Type B pancreatic cell (in vitro differentiated cells): ENCODE data around the gene ARHGAP19. TPM values are rescaled to one million over a fixed set of nuclear protein-coding genes. Genes with fewer than 3 reads are reported as not detected.

ENCODE experiments used
- DNase-seq: peaks from one replicate; pipeline ENCODE4 v3.0.0; 2021; ENCODE audit warnings: mixed read lengths; ENCODE audit not compliant: unreplicated experiment; ENCODE audit errors: extremely low spot score
- H3K27ac Mint-ChIP-seq: 2 replicates; pipeline ENCODE4 v1.8.0; 2021; ENCODE audit warnings: mild to moderate bottlenecking, mixed read lengths
- H3K27me3 Mint-ChIP-seq: 2 replicates; pipeline ENCODE4 v1.8.0; 2021; ENCODE audit warnings: mixed read lengths
- H3K36me3 Mint-ChIP-seq: 2 replicates; pipeline ENCODE4 v1.8.0; 2021; ENCODE audit warnings: mixed read lengths
- H3K4me1 Mint-ChIP-seq: one replicate; pipeline ENCODE4 v1.8.0; 2021; ENCODE audit warnings: mixed read lengths; ENCODE audit not compliant: unreplicated experiment
- H3K4me3 Mint-ChIP-seq: 2 replicates; pipeline ENCODE4 v1.8.0; 2021; ENCODE audit warnings: mild to moderate bottlenecking, mixed read lengths
- H3K9me3 Mint-ChIP-seq: 2 replicates; pipeline ENCODE4 v1.8.0; 2021; ENCODE audit warnings: mixed read lengths
- CTCF ChIP-seq: fragments of 200-600 bp; sonication (generic); conservative IDR thresholded peaks from 2 replicates; pipeline ENCODE4 v1.5.0; 2021; ENCODE audit warnings: antibody characterized with exemption, mild to moderate bottlenecking
- total RNA-seq: library from RNA; stranded (reverse); gene quantifications from 2 replicates; pipeline ENCODE4 v1.2.1, GENCODE V29; 2021; ENCODE audit warnings: low replicate concordance

Gene ARHGAP19
- total RNA-seq, 1 donor from 2014 or later, result 19.8 TPM

GRCh38 chr10:97279121-97279815, 13.2 kb downstream of the ARHGAP19 start:
- Mint-ChIP-seq H3K4me3 (no peak overlapping the region), H3K9me3 (no peaks in the 10 kb centered on the region), H3K4me1 (peaks cover 6% of the 10 kb centered on the region), H3K36me3 (no peaks in the 10 kb centered on the region), H3K27ac (peak overlapping the region; percentile 20), H3K27me3 (no peaks in the 10 kb centered on the region)
- TF ChIP-seq CTCF, result no peak
- DNase-seq, result peak; percentile 16

GRCh38 chr10:97278491-97278989, 13.9 kb downstream of the ARHGAP19 start:
- no peak for DNase-seq
- Mint-ChIP-seq H3K9me3 (no peaks in the 10 kb centered on the region), H3K4me3 (no peak overlapping the region), H3K27ac (peak overlapping the region; percentile 20), H3K36me3 (no peaks in the 10 kb centered on the region), H3K4me1 (peaks cover 6% of the 10 kb centered on the region), H3K27me3 (no peaks in the 10 kb centered on the region)
- TF ChIP-seq CTCF, result peak; percentile 82

GRCh38 chr10:97277551-97277950, 14.9 kb downstream of the ARHGAP19 start:
- no peak overlapping the region for H3K4me3 Mint-ChIP-seq
- H3K4me1 Mint-ChIP-seq, result peaks cover 6% of the 10 kb centered on the region
- no peak overlapping the region for H3K27ac Mint-ChIP-seq
- H3K36me3 Mint-ChIP-seq, result no peaks in the 10 kb centered on the region
- no peaks in the 10 kb centered on the region for H3K9me3 Mint-ChIP-seq
- TF ChIP-seq CTCF, result no peak
- H3K27me3 Mint-ChIP-seq, result no peaks in the 10 kb centered on the region
- DNase-seq, result no peak

- Mint-ChIP-seq H3K27me3 (no peaks in the 10 kb centered on the region), H3K9me3 (peaks cover 4% of the 10 kb centered on the region), H3K4me3 (no peak overlapping the region), H3K27ac (no peak overlapping the region), H3K36me3 (no peaks in the 10 kb centered on the region), H3K4me1 (peaks cover 6% of the 10 kb centered on the region)
- no peak for TF ChIP-seq CTCF
- DNase-seq, result no peak
These were observed 17.6 kb downstream of the ARHGAP19 start for GRCh38 chr10:97274828-97275227.

GRCh38 chr10:97273700-97274099, 18.7 kb downstream of the ARHGAP19 start:
- Mint-ChIP-seq H3K9me3 (peaks cover 4% of the 10 kb centered on the region), H3K27me3 (no peaks in the 10 kb centered on the region), H3K4me3 (no peak overlapping the region), H3K36me3 (no peaks in the 10 kb centered on the region), H3K27ac (no peak overlapping the region), H3K4me1 (peaks cover 3% of the 10 kb centered on the region)
- TF ChIP-seq CTCF, result no peak
- no peak for DNase-seq
